SK-N-SH (cell line): ENCODE data around the gene C15orf39. TPM values are rescaled to one million over a fixed set of nuclear protein-coding genes. Genes with fewer than 3 reads are reported as not detected.

Experiments
- CTCF ChIA-PET: fragments of 300-600, 350-600 bp; formaldehyde crosslinking; extraction: SDS; loops from one replicate; lab custom pipeline; 2021; lab: Yijun Ruan, JAX
- POLR2A ChIA-PET: fragments of 350-600 bp; sonication (Branson Sonifier 250); formaldehyde crosslinking; extraction: SDS; loops from one replicate; lab custom pipeline; 2020; ENCODE audit warnings: antibody characterized with exemption, inconsistent platforms; lab: Yijun Ruan, JAX
- DNase-seq: peaks from one replicate; pipeline ENCODE4 v3.0.0; 2012
- H2AFZ ChIP-seq: fragments of 200-600 bp; sonication (generic); 2 replicates; pipeline ENCODE4 v1.8.1; 2016; ENCODE audit warnings: antibody characterized with exemption, mild to moderate bottlenecking, low read depth
- H3F3A ChIP-seq: fragments of 200-600 bp; sonication (generic); replicated peaks from 2 replicates; pipeline ENCODE3; 2016; ENCODE audit warnings: antibody characterized with exemption, mild to moderate bottlenecking; ENCODE audit not compliant: insufficient read depth
- H3K27ac ChIP-seq, 2 experiments: fragments of 200-500 bp in 1 of 2; fragments of 200-600 bp in 1 of 2; sonication (Bioruptor generic) in 1 of 2; sonication (generic), shearing (Covaris generic) in 1 of 2; 2 replicates each; pipeline versions ENCODE4 v1.5.1 to v1.6.1; 2014 to 2016; ENCODE audit warnings: low read depth in 2 of 2, inconsistent platforms in 1 of 2, low read length in 1 of 2, mild to moderate bottlenecking in 1 of 2, mixed read lengths in 1 of 2
- H3K27me3 ChIP-seq: fragments of 200-600 bp; sonication (generic), shearing (Covaris generic); 2 replicates; pipeline ENCODE4 v1.6.1; 2016; ENCODE audit warnings: mixed run types; ENCODE audit not compliant: insufficient read depth
- H3K36me3 ChIP-seq, 2 experiments: fragments of 200-500 bp in 1 of 2; fragments of 200-600 bp in 1 of 2; sonication (Bioruptor generic) in 1 of 2; sonication (generic) in 1 of 2; replicated peaks in 1 of 2; 2 replicates each; pipeline versions ENCODE3 to v1.5.1; 2014 to 2016; ENCODE audit warnings: low read length in 1 of 2, mild to moderate bottlenecking in 1 of 2; ENCODE audit not compliant: insufficient read depth in 2 of 2, control insufficient read depth in 1 of 2
- H3K4me1 ChIP-seq, 2 experiments: fragments of 200-500 bp in 1 of 2; fragments of 200-600 bp in 1 of 2; sonication (Bioruptor generic) in 1 of 2; sonication (generic), shearing (Covaris generic) in 1 of 2; 2 replicates each; pipeline versions ENCODE4 v1.5.1 to v1.6.1; 2014 to 2016; ENCODE audit warnings: low read depth in 1 of 2, low read length in 1 of 2, mixed run types in 1 of 2; ENCODE audit not compliant: insufficient read depth in 2 of 2, control insufficient read depth in 1 of 2
- H3K4me2 ChIP-seq: fragments of 200-600 bp; sonication (generic), shearing (Covaris generic); 2 replicates; pipeline ENCODE4 v1.6.1; 2017; ENCODE audit warnings: mixed run types
- H3K4me3 ChIP-seq, 2 experiments: fragments of 200-500 bp in 1 of 2; fragments of 200-600 bp in 1 of 2; sonication (Bioruptor generic) in 1 of 2; sonication (generic), shearing (Covaris generic) in 1 of 2; 2 replicates each; pipeline versions ENCODE4 v1.5.1 to v1.8.1; 2014 to 2016; ENCODE audit warnings: low read depth in 2 of 2, inconsistent platforms in 1 of 2, low read length in 1 of 2, mild to moderate bottlenecking in 1 of 2, mixed read lengths in 1 of 2, moderate library complexity in 1 of 2
- H3K79me2 ChIP-seq: fragments of 200-600 bp; sonication (generic); 2 replicates; pipeline ENCODE4 v1.8.1; 2017; ENCODE audit warnings: mild to moderate bottlenecking; ENCODE audit not compliant: insufficient read depth
- H3K9ac ChIP-seq: fragments of 200-600 bp; sonication (generic); 2 replicates; pipeline ENCODE4 v1.6.1; 2017; ENCODE audit warnings: mixed run types
- H3K9me2 ChIP-seq: fragments of 200-600 bp; sonication (generic); 2 replicates; pipeline ENCODE4 v1.6.1; 2017; ENCODE audit warnings: mixed run types
- H3K9me3 ChIP-seq: fragments of 200-600 bp; sonication (generic); 2 replicates; pipeline ENCODE4 v1.6.1; 2017; ENCODE audit warnings: mixed run types, mild to moderate bottlenecking, moderate library complexity
- H4K20me1 ChIP-seq: fragments of 200-600 bp; sonication (generic); 2 replicates; pipeline ENCODE4 v1.6.1; 2017; ENCODE audit warnings: mild to moderate bottlenecking, mixed run types; ENCODE audit not compliant: insufficient read depth
- ELF1 ChIP-seq: IDR thresholded peaks from 2 replicates; pipeline ENCODE4 v1.4.0; 2012
- FOSL2 ChIP-seq: IDR thresholded peaks from 2 replicates; pipeline ENCODE4 v1.4.0; 2012; ENCODE audit warnings: low read depth, mild to moderate bottlenecking, moderate library complexity, borderline replicate concordance
- FOXJ3 ChIP-seq: sonication (generic); formaldehyde crosslinking; IDR thresholded peaks from 2 replicates; pipeline ENCODE4 v1.5.1; 2020; ENCODE audit warnings: mild to moderate bottlenecking, missing genetic modification reagents
- FOXM1 ChIP-seq: IDR thresholded peaks from 2 replicates; pipeline ENCODE4 v1.4.0; 2012; ENCODE audit warnings: low read depth, mild to moderate bottlenecking
- JUND ChIP-seq: IDR thresholded peaks from 2 replicates; pipeline ENCODE4 v1.4.0; 2012
- MEF2A ChIP-seq: IDR thresholded peaks from 2 replicates; pipeline ENCODE4 v1.4.0; 2012; ENCODE audit warnings: low read depth, borderline replicate concordance
- RAD21 ChIP-seq: IDR thresholded peaks from 2 replicates; pipeline ENCODE4 v1.6.1; 2012; ENCODE audit warnings: mild to moderate bottlenecking, low read length
- RCOR1 ChIP-seq: fragments of 150-350 bp; IDR thresholded peaks from 2 replicates; pipeline ENCODE4 v1.6.1; 2017; ENCODE audit warnings: antibody characterized with exemption, low read length
- REST ChIP-seq: IDR thresholded peaks from 2 replicates; pipeline ENCODE4 v1.6.1; 2012; ENCODE audit warnings: mild to moderate bottlenecking, low read depth, low read length, moderate library complexity
- RXRA ChIP-seq: IDR thresholded peaks from 2 replicates; pipeline ENCODE4 v1.4.0; 2012; ENCODE audit warnings: low read depth, mild to moderate bottlenecking, borderline replicate concordance
- TCF12 ChIP-seq: IDR thresholded peaks from 2 replicates; pipeline ENCODE4 v1.4.0; 2012
- USF2 ChIP-seq: fragments of 150-350 bp; IDR thresholded peaks from 2 replicates; pipeline ENCODE4 v1.6.1; 2017; ENCODE audit warnings: antibody characterized with exemption, low read length, low read depth, borderline replicate concordance
- WGBS: methylation state at CpG from one replicate; pipeline ENCODE4 v1.1.6; 2017; ENCODE audit warnings: low lambda C conversion rate; 5-methylcytosine and 5-hydroxymethylcytosine counted together
- polyA plus RNA-seq, 3 experiments: library from polyadenylated mRNA; depleted of rRNA; stranded (reverse); fragments of >200 nt; gene quantifications; 2 replicates each; pipeline ENCODE4 v1.2.3, GENCODE V29; 2012
- TF ChIP-seq, protein P1 (sequence below): IDR thresholded peaks from 2 replicates; pipeline ENCODE4; 2012
- TF ChIP-seq, protein P2 (sequence below): fragments of 150-350 bp; IDR thresholded peaks from 2 replicates; pipeline ENCODE4 v1.6.1; 2016; ENCODE audit warnings: mild to moderate bottlenecking, low read depth, low read length

The C15orf39 gene
- polyA plus RNA-seq, 1 of the 3 experiments (the other 2 are of a cell fraction), result 2.5 TPM

DNA sequence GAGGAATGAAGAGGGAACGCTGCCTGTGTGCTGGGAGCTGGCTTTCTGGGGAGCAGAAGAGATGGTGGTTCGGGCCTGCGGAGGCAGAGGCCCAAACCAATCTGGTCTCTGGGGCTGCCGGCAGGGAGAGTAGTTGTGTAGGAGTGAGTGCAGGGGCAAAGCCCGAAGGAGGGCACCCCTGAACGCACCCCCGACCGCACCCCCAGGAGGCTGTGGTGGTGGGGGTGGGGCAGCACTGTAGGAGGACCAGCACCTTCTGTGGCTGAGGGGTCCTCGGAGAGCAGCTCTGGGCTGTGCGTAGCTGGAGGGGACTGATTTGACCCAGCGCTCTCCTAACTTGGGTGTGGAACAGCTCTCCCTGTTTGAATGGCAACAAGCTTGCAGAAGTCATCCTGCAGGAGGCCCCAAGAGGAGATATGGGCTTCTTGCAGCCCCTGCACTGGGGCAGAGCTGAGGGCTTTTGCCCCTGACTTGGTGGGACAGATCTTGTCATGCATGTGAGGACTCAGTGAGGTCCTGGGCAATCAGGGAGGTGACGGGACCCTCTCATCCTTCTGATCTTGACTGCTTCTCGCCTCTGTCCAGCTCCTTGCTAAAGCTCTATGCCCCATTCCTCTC, 26.1 kb downstream of the C15orf39 start:
- Histone ChIP-seq H3K4me2 (no peak overlapping the region), H3K9me2 (no peaks in the 10 kb centered on the region), H3K9ac (no peak overlapping the region), H3K9me3 (no peaks in the 10 kb centered on the region), H3F3A (no peaks in the 10 kb centered on the region), H4K20me1 (no peaks in the 10 kb centered on the region), H3K36me3 (no peaks in the 10 kb centered on the region), H3K27ac (no peak overlapping the region), H3K27me3 (no peaks in the 10 kb centered on the region), H2AFZ (no peak overlapping the region), H3K4me1 (peaks cover 0 to 3% of the 10 kb centered on the region in 2 experiments; a peak in 1 of 4 replicates), H3K4me3 (no peak overlapping the region), H3K79me2 (no peaks in the 10 kb centered on the region)
- no peak for TF ChIP-seq TCF12
- TF ChIP-seq RXRA, result no peak
- TF ChIP-seq FOSL2, result no peak
- TF ChIP-seq FOXM1, result no peak
- TF ChIP-seq JUND, result no peak
- TF ChIP-seq MEF2A, result no peak
- TF ChIP-seq, protein P1, sequence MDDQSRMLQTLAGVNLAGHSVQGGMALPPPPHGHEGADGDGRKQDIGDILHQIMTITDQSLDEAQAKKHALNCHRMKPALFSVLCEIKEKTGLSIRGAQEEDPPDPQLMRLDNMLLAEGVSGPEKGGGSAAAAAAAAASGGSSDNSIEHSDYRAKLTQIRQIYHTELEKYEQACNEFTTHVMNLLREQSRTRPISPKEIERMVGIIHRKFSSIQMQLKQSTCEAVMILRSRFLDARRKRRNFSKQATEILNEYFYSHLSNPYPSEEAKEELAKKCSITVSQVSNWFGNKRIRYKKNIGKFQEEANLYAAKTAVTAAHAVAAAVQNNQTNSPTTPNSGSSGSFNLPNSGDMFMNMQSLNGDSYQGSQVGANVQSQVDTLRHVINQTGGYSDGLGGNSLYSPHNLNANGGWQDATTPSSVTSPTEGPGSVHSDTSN, result no peak
- TF ChIP-seq RCOR1, result no peak
- no peak for TF ChIP-seq FOXJ3
- TF ChIP-seq, protein P2, sequence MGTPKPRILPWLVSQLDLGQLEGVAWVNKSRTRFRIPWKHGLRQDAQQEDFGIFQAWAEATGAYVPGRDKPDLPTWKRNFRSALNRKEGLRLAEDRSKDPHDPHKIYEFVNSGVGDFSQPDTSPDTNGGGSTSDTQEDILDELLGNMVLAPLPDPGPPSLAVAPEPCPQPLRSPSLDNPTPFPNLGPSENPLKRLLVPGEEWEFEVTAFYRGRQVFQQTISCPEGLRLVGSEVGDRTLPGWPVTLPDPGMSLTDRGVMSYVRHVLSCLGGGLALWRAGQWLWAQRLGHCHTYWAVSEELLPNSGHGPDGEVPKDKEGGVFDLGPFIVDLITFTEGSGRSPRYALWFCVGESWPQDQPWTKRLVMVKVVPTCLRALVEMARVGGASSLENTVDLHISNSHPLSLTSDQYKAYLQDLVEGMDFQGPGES, result no peak
- TF ChIP-seq REST, result no peak
- no peak for TF ChIP-seq RAD21
- TF ChIP-seq ELF1, result no peak
- TF ChIP-seq USF2, result no peak
- WGBS, result 69% methylated on average over 7 of the region's 13 CpGs
- no peak for DNase-seq
- ChIA-PET POLR2A (no interaction called here), CTCF (no interaction called here)
